ENCODE results near the gene TMEM184B. TPM values are rescaled to one million over a fixed set of nuclear protein-coding genes. Genes with fewer than 3 reads are reported as not detected.
"Not testable (repeated sequence)": the region's sequence is repeated elsewhere in the genome, so short reads cannot be mapped to it uniquely, and the experiment has no call there.

The TMEM184B gene
- total RNA-seq, 1 donor from 2014 or later, result 22.6 TPM

- ATAC-seq, result peak; percentile 32
Measured at GRCh38 chr22:38177926-38178604, 94.7 kb downstream of the TMEM184B start.

- not testable (repeated sequence) for ATAC-seq
Measured at GRCh38 chr22:38177571-38177925, 95.3 kb downstream of the TMEM184B start.

- no peak for ATAC-seq
Measured at GRCh38 chr22:38177044-38177443, 95.8 kb downstream of the TMEM184B start.

- ATAC-seq, result peak; percentile 1
Measured at GRCh38 chr22:38176170-38176741, 96.6 kb downstream of the TMEM184B start.

- ATAC-seq, result no peak
Measured at GRCh38 chr22:38175206-38176118, 97.3 kb downstream of the TMEM184B start.

- no peak for ATAC-seq
Measured at GRCh38 chr22:38174626-38175025, 98.2 kb downstream of the TMEM184B start.

- ATAC-seq, result no peak
Measured at GRCh38 chr22:38173641-38173906, 99.2 kb downstream of the TMEM184B start.

GRCh38 chr22:38172832-38173640 is 99.8 kb downstream of the TMEM184B start:
- peak; percentile 47 for ATAC-seq

- ATAC-seq, result peak; percentile 76
Measured at GRCh38 chr22:38171927-38172831, 100.6 kb downstream of the TMEM184B start.

- ATAC-seq, result no peak
Measured at GRCh38 chr22:38170469-38170868, 102.3 kb downstream of the TMEM184B start.

Other genes starting within 250 kb of the TMEM184B start
- gene PICK1, start 215.6 kb downstream of the TMEM184B start, total RNA-seq, result 22.6 TPM
- 0.24 TPM for gene SLC16A8, start 188.8 kb downstream of the TMEM184B start, total RNA-seq
- gene BAIAP2L2, start 162.3 kb downstream of the TMEM184B start, total RNA-seq, result 4.5 TPM
- 12.8 TPM for gene PLA2G6, start 91.2 kb downstream of the TMEM184B start, total RNA-seq
- 35.6 TPM for gene MAFF, start 71.0 kb downstream of the TMEM184B start, total RNA-seq
- 71.0 TPM for gene CSNK1E, start 44.4 kb upstream of the TMEM184B start, total RNA-seq
- not detected for gene KCNJ4, start 182.2 kb upstream of the TMEM184B start, total RNA-seq
- 3.2 TPM for gene KDELR3, start 195.1 kb upstream of the TMEM184B start, total RNA-seq
- 183 TPM for gene DDX17, start 233.3 kb upstream of the TMEM184B start, total RNA-seq

Data from esophagus mucosa (tissue), 1 donor.